ENCODE data around the gene TAOK3. TPM values are rescaled to one million over a fixed set of nuclear protein-coding genes. Genes with fewer than 3 reads are reported as not detected.

Gene TAOK3
- total RNA-seq, 1 donor from 2014 or later: 39.3 TPM

GRCh38 chr12:118334939-118335567 is 37.7 kb downstream of the TAOK3 start:
- H3K27me3 ChIP-seq: no peaks in the 10 kb centered on the region
- peaks cover 0 to 8% of the 10 kb centered on the region in 2 donors for H3K4me1 ChIP-seq
- no peaks in the 10 kb centered on the region for H3K9me3 ChIP-seq
- no peak overlapping the region for H3K27ac ChIP-seq
- no peak overlapping the region for H3K4me3 ChIP-seq
- no peak for DNase-seq (ENCODE audit: low spot score in 2 of 2)
- no peak for TF ChIP-seq CTCF (IDR thresholded peaks at IDR 0.05)
- no peaks in the 10 kb centered on the region for H3K36me3 ChIP-seq
- intact Hi-C loops (cut with DNase I): no loop called here

GRCh38 chr12:118334241-118334640 is 38.5 kb downstream of the TAOK3 start:
- no peak for DNase-seq (ENCODE audit: low spot score in 2 of 2)
- no peaks in the 10 kb centered on the region for H3K36me3 ChIP-seq
- H3K4me3 ChIP-seq: no peak overlapping the region
- intact Hi-C loops (cut with DNase I): no loop called here
- H3K9me3 ChIP-seq: no peaks in the 10 kb centered on the region
- H3K27me3 ChIP-seq: no peaks in the 10 kb centered on the region
- no peak for TF ChIP-seq CTCF (IDR thresholded peaks at IDR 0.05)
- no peak overlapping the region for H3K27ac ChIP-seq
- peaks cover 0 to 8% of the 10 kb centered on the region in 2 donors for H3K4me1 ChIP-seq

- Histone ChIP-seq H3K36me3 (no peaks in the 10 kb centered on the region), H3K9me3 (no peaks in the 10 kb centered on the region), H3K4me1 (peaks cover 0 to 8% of the 10 kb centered on the region in 2 donors), H3K4me3 (no peak overlapping the region), H3K27ac (no peak overlapping the region), H3K27me3 (no peaks in the 10 kb centered on the region)
- TF ChIP-seq CTCF (IDR thresholded peaks at IDR 0.05): no peak
- DNase-seq (ENCODE audit: low spot score in 2 of 2): no peak
- intact Hi-C loops (cut with DNase I): no loop called here
Measured at GRCh38 chr12:118332511-118332910, 40.2 kb downstream of the TAOK3 start.

- peaks cover 0 to 8% of the 10 kb centered on the region in 2 donors for H3K4me1 ChIP-seq
- no peaks in the 10 kb centered on the region for H3K36me3 ChIP-seq
- DNase-seq (ENCODE audit: low spot score in 2 of 2): no peak
- H3K27ac ChIP-seq: no peak overlapping the region
- no peak overlapping the region for H3K4me3 ChIP-seq
- H3K27me3 ChIP-seq: no peaks in the 10 kb centered on the region
- no peaks in the 10 kb centered on the region for H3K9me3 ChIP-seq
- TF ChIP-seq CTCF (IDR thresholded peaks at IDR 0.05): no peak
- intact Hi-C loops (cut with DNase I): no loop called here
Measured at GRCh38 chr12:118330421-118331018, 42.2 kb downstream of the TAOK3 start.

GRCh38 chr12:118328486-118329330 is 44.0 kb downstream of the TAOK3 start:
- H3K4me1 ChIP-seq: peaks cover 0 to 8% of the 10 kb centered on the region in 2 donors
- H3K36me3 ChIP-seq: no peaks in the 10 kb centered on the region
- DNase-seq (ENCODE audit: low spot score in 2 of 2): no peak
- intact Hi-C loops (cut with DNase I): no loop called here
- H3K9me3 ChIP-seq: no peaks in the 10 kb centered on the region
- no peak overlapping the region for H3K4me3 ChIP-seq
- no peak overlapping the region for H3K27ac ChIP-seq
- H3K27me3 ChIP-seq: no peaks in the 10 kb centered on the region
- TF ChIP-seq CTCF (IDR thresholded peaks at IDR 0.05): no peak

Data from ascending aorta (tissue), 2 donors.